Stimulated activated CD8-positive, alpha-beta memory T cell treated with anti-CD3 and anti-CD28 coated beads, Interleukin-12 subunit alpha, Interleukin-12 subunit beta, amount 100 ng/mL, for 24 hours (primary cell): ENCODE measurements around the gene DYRK1B.
"Not testable (repeated sequence)": the region's sequence is repeated elsewhere in the genome, so short reads cannot be mapped to it uniquely, and the experiment has no call there.

ENCODE experiments used
- DNase-seq: peaks from one replicate; pipeline ENCODE4 v3.0.0-alpha.2; 2020; ENCODE audit errors: extremely low read depth

The DYRK1B gene

GRCh38 chr19:39830847-39831246, 3.1 kb downstream of the DYRK1B start:
- DNase-seq, result no peak

DNA sequence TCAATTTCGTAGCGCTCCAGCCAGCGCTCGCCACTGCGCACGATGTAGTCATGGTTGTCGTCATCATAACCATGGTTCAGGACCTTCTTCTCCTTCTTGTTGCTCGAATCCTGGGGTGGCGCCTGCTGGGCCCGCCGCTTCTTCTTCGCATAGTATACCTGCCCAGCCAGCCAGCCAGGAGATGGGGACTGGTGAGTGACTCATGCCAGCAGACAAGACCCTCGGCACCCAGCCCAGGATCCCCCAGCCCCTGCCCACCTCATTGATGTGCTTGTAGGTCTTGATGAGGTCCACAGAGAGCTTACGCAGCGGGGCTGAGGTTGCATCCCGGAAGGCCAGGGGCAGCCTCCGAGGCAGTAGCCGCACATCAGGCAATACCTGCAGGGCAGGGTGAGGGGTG, 3.6 kb downstream of the DYRK1B start:
- DNase-seq, result no peak

GRCh38 chr19:39829702-39830275, 4.2 kb downstream of the DYRK1B start:
- DNase-seq, result no peak

- DNase-seq, result no peak
Measured at GRCh38 chr19:39828654-39829032, 5.3 kb downstream of the DYRK1B start.

DNA sequence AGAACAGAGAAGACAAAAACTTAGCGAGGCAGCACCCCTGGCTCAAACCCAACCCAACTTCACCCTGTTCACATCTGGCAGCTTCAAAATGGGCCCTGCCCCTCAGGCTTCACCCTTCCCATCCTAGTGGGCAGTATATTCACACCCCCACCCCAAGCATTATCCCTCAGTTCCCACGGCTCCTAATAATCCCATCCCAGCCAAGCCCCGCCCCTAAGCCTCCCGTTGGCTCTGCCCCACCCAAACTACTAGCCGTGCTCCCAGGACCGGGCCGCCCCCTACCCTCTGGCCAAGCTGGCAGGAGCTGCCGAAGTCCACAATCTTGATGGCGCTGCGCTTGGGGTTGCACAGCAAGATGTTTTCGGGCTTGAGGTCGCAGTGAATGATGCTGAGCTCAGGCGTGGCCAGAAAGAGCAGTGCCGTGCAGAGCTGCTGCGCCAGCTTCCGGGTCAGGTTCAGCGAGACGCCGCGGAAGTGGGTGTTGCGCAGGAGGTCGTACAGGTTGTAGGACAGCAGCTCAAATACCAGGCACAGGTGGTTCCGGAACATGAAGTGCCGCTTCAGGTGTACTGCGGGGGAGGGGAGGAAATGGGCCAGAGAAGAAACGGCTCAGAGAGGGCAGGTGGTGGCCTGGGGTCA, 5.8 kb downstream of the DYRK1B start:
- DNase-seq, result no peak

DNA sequence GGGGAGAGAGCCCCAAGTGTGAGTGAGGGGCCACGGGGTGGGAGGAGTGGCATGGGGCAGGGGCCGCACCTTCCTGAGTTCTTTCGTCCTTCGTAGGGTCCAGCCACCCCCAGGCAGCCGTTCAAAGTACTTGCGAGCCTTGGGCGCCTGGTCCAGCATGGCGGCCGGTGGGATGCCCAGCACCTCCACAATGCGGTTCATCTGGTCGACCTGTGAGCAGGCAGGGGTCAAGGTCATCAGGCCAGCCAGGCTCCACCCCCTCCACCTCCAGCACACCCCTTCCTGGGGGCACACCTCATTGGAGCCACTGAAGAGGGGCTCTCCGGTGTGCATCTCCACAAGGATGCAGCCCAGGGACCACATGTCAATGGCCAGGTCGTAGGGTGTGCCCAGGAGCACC, 6.7 kb downstream of the DYRK1B start:
- no peak for DNase-seq

GRCh38 chr19:39826311-39826945, 7.5 kb downstream of the DYRK1B start:
- DNase-seq, result no peak

GRCh38 chr19:39825531-39826076, 8.4 kb downstream of the DYRK1B start:
- no peak for DNase-seq

DNA sequence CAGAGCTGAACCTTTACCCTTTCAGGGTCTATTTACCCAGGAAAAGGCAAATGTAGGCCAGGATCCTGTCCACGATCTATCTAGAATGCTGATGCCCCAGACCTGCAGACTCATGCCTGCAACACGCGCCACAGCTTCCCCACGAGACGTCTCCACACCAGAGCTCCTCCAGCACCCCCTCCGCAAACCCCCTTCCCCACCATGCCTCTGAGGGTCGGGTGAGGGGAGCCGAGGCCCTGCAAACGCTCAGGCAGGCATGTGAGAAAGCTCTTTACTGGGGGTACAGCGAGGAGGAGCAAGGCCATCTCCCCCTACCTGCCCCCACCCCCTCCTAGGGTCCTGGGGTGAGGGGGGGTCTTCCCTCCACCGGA, 8.9 kb downstream of the DYRK1B start:
- no peak for DNase-seq

DNA sequence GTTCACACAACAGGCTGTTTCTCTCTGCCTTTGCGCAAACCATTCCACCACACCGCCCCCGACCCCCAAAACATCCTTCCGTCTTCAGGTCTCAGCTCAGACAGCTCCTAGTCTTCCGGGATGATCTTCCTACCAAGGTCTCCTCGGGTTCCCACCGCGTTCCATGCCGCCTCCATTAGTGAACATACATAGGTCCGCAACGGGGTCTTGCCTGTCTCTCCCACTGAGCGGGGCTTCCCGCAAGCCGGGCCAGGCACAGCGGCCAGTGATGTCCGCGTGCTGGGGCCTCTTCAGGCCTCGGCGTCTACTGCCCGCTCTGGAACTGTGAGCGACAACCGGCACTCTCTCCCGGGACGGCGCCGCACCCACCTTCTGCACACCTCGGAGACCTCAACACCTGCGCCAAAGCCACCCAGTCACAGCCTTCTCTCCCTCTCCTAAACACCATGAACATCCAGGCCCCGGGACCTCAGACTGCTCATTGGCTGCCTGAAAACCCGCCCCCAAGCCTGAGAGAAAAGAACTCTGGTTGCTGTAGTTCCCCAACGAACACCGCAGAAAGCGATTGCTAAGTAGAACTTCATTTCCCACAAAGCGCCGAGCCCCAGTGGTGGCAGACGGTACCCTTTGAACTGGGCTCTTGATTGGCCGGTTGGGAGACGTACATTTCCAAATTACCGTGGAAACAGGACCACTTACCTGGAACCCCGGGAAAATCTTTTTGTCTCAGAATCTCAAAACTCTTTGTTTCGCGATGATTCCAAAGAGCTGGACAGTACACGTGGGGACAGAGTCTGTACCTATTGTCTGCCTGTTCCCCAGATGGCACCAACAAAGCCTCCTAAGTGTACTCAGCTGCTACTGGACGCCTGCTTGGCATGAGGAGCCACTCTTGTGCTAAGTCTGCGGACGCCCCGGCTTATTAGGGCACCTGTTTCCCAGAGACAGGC, 9.5 kb downstream of the DYRK1B start:
- DNase-seq, result peak; percentile 64

DNA sequence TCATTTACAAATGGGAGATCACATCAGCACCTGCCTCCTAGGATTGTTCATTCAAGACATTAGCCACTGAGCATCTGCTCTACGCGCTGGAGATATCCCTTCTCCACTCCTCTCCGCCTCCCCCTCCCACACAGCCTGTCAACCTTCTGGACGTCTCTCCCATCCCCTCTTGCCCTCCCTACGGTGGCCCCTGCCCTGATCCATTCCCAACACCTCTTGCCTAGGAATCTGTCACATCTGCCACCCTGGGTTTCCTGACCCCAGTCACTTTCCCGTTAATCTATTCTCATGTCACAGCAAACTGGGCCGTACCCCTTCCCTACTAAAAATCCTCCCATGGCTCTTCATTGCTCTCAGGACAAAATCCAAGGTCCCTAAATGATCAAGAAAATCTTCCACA, 10.3 kb downstream of the DYRK1B start:
- no peak for DNase-seq

GRCh38 chr19:39820696-39821095, 13.3 kb downstream of the DYRK1B start:
- DNase-seq, result no peak

- DNase-seq, result no peak
Measured at GRCh38 chr19:39819786-39820185, 14.2 kb downstream of the DYRK1B start.

DNA sequence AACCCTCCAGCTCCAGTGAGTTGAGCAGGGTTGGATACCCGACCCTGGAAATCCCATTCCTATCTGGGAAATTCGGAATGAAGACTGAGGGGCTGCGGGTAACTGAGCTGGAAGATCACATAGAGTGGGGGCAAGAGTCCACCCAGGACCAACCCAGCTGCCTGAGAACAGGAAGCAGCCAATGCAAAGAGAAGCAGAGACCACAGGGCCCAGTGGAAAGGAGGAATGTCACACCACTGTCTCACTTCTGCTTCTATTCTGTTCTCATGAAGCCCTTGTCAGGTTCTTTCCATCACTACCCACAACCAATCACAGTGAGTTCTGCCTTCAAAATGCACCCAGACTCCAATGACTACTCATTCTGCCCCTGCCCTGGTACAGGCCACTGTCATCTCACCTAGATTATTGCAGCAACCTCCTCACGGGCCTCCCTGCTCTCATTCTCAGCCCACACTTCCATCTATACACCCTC, 15.3 kb downstream of the DYRK1B start:
- DNase-seq, result no peak

GRCh38 chr19:39817888-39818561, 15.9 kb downstream of the DYRK1B start:
- DNase-seq, result no peak

DNA sequence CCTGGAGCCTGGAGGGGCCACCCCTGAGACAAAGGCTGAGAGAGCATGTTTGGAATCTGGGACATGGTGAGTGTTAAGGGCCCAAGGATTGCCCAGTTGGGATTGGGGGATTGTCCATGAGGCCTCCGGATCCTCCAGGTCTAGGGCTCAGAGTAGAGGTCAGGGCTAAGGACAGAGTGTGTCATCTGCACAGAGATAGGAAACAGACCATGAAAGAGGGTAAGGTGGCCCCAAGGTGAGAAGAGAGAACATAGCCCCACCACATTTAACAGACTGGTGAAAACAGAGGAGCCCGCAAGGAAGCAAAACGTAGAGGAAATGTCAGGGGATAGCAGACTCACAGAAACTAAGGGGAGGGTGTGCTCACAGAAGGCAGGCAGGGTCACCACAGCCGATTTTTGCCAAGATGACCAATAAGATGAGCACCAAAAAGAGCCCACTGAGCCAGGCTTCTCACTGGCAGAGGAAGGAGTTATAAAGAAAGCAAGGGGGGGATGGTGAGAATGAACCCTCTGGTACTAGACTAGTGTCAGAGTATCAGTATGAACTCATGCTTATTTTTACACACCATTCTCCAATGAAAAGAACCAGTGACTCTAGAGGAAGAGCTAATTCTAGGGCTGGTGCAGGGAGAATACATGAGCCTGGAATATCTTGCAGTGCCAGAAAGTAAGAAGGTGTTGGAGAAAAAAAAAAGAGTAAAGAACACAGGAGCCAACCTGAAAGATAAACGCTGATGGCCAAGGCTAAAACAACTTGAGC, 17.5 kb downstream of the DYRK1B start:
- DNase-seq, result no peak

DNA sequence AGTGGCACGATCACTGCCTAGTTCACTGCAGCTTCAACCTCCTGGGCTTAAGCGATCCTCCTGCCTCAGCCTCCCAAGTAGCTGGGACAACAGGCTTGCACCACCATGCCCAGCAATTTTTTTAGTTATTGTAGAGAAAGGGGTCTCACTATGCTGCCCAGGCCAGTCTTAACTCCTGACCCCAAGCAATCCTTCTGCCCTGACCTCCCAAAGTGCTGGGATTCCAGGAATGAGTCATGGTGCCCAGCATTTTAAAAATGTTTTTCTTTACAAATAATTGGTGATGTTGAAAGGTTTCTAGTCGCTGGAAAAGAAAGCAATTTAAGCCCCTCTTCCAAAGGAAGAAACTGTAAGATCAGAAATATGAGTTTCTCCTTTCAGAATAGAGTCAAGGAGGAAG, 19.4 kb downstream of the DYRK1B start:
- DNase-seq, result no peak

- DNase-seq, result not testable (repeated sequence)
Measured at GRCh38 chr19:39814111-39814510, 19.9 kb downstream of the DYRK1B start.

GRCh38 chr19:39813264-39813993, 20.5 kb downstream of the DYRK1B start:
- DNase-seq, result no peak

GRCh38 chr19:39811064-39811463, 22.9 kb downstream of the DYRK1B start:
- DNase-seq, result no peak
